OCI-LY1 (cell line): ENCODE measurements around the gene PTPRN2.
"Not testable (repeated sequence)": the region's sequence is repeated elsewhere in the genome, so short reads cannot be mapped to it uniquely, and the experiment has no call there.

ENCODE experiments used
- H2AFZ ChIP-seq: fragments of 200-600 bp; sonication (generic), shearing (Covaris generic); 2 replicates; pipeline ENCODE4 v1.6.0; 2014; ENCODE audit warnings: antibody characterized with exemption, mild to moderate bottlenecking, low read length
- H3F3A ChIP-seq: fragments of 200-600 bp; sonication (generic), shearing (Covaris generic); 2 replicates; pipeline ENCODE4 v1.6.0; 2014; ENCODE audit warnings: mild to moderate bottlenecking, antibody characterized with exemption, low read length, moderate library complexity; ENCODE audit not compliant: insufficient read depth
- H3K27ac ChIP-seq: fragments of 200-600 bp; sonication (generic); 2 replicates; pipeline ENCODE4 v1.5.1; 2014; ENCODE audit warnings: low read length, mixed run types, mild to moderate bottlenecking, low read depth; ENCODE audit not compliant: poor library complexity, severe bottlenecking
- H3K27me3 ChIP-seq: fragments of 200-600 bp; sonication (generic); 2 replicates; pipeline ENCODE4 v1.6.0; 2014; ENCODE audit warnings: antibody characterized with exemption, mild to moderate bottlenecking, low read length, moderate library complexity; ENCODE audit not compliant: insufficient read depth
- H3K36me3 ChIP-seq: fragments of 200-600 bp; sonication (generic); 2 replicates; pipeline ENCODE4 v1.6.1; 2014; ENCODE audit warnings: mild to moderate bottlenecking, antibody characterized with exemption, low read length, moderate library complexity, mixed read lengths; ENCODE audit not compliant: insufficient read depth
- H3K4me1 ChIP-seq: fragments of 200-600 bp; sonication (generic); 2 replicates; pipeline ENCODE4 v1.5.1; 2014; ENCODE audit warnings: mild to moderate bottlenecking, low read length, moderate library complexity; ENCODE audit not compliant: insufficient read depth, severe bottlenecking
- H3K4me2 ChIP-seq: fragments of 200-600 bp; sonication (generic), shearing (Covaris generic); 2 replicates; pipeline ENCODE4 v1.6.1; 2014; ENCODE audit warnings: low read length
- H3K4me3 ChIP-seq: fragments of 200-600 bp; sonication (generic); 2 replicates; pipeline ENCODE4 v1.5.1; 2014; ENCODE audit warnings: low read length, low read depth, mild to moderate bottlenecking, mixed read lengths; ENCODE audit not compliant: poor library complexity, severe bottlenecking
- H3K79me2 ChIP-seq: fragments of 200-600 bp; shearing (Covaris generic); 2 replicates; pipeline ENCODE4 v1.6.1; 2016; ENCODE audit warnings: mixed run types, low read length, mixed read lengths; ENCODE audit not compliant: insufficient read depth
- H3K9ac ChIP-seq: fragments of 200-600 bp; sonication (generic), shearing (Covaris generic); 2 replicates; pipeline ENCODE4 v1.6.1; 2014; ENCODE audit warnings: mild to moderate bottlenecking, low read length, mixed read lengths
- H3K9me2 ChIP-seq: fragments of 200-600 bp; sonication (generic), shearing (Covaris generic); 2 replicates; pipeline ENCODE4 v1.6.1; 2014; ENCODE audit warnings: low read depth, mild to moderate bottlenecking, low read length, mixed read lengths
- H3K9me3 ChIP-seq: fragments of 200-600 bp; shearing (Covaris generic); 2 replicates; pipeline ENCODE4 v1.6.1; 2014; ENCODE audit warnings: low read length, mixed read lengths
- H4K20me1 ChIP-seq: fragments of 200-600 bp; sonication (generic), shearing (Covaris generic); 2 replicates; pipeline ENCODE4 v1.6.0; 2016; ENCODE audit warnings: mild to moderate bottlenecking, low read length; ENCODE audit not compliant: insufficient read depth
- EZH2 ChIP-seq: fragments of 200-600 bp; sonication (generic), shearing (Covaris generic); IDR thresholded peaks from 2 replicates; pipeline ENCODE4 v1.8.0; 2017; ENCODE audit warnings: borderline replicate concordance, mixed run types, mild to moderate bottlenecking, antibody characterized with exemption, low read length, moderate library complexity, mixed read lengths
- TF ChIP-seq, protein P1 (sequence below): fragments of 200-600 bp; sonication (generic), shearing (Covaris generic); IDR thresholded peaks from 2 replicates; pipeline ENCODE4 v1.5.1; 2017; ENCODE audit warnings: mild to moderate bottlenecking, antibody characterized with exemption, low read length, moderate library complexity, mixed read lengths

The PTPRN2 gene

DNA sequence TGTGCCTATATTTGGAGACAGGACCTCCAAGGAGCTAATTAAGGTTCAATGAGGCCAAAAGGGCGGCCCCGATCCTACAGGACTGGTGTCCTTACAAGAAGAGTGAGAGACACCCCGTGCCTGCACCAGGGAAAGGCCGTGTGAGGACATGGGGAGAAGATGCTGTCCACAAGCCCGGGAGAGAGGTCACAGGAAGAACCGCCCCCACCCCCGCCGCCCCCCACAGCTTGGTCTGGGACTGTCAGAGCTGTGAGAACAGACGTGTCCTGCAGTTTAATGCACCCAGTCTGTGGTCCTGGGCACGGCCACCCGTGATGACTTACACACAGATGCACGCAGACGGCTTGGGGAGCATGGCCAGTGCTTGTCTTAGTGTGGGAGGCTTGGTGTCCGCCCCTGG lies 851.3 kb downstream of the PTPRN2 start:
- Histone ChIP-seq H3K4me3 (no peak overlapping the region), H3K9ac (no peak overlapping the region), H3K9me3 (no peaks in the 10 kb centered on the region), H2AFZ (no peak overlapping the region), H3K4me2 (no peak overlapping the region), H3F3A (no peaks in the 10 kb centered on the region), H3K4me1 (no peaks in the 10 kb centered on the region), H3K36me3 (no peaks in the 10 kb centered on the region), H3K9me2 (no peaks in the 10 kb centered on the region), H3K27ac (no peak overlapping the region), H4K20me1 (no peaks in the 10 kb centered on the region), H3K27me3 (0 out of 2 replicates have a peak, but pooled peaks cover 8% of the 10 kb centered on the region), H3K79me2 (no peaks in the 10 kb centered on the region)
- no peak for TF ChIP-seq EZH2
- TF ChIP-seq, protein P1, sequence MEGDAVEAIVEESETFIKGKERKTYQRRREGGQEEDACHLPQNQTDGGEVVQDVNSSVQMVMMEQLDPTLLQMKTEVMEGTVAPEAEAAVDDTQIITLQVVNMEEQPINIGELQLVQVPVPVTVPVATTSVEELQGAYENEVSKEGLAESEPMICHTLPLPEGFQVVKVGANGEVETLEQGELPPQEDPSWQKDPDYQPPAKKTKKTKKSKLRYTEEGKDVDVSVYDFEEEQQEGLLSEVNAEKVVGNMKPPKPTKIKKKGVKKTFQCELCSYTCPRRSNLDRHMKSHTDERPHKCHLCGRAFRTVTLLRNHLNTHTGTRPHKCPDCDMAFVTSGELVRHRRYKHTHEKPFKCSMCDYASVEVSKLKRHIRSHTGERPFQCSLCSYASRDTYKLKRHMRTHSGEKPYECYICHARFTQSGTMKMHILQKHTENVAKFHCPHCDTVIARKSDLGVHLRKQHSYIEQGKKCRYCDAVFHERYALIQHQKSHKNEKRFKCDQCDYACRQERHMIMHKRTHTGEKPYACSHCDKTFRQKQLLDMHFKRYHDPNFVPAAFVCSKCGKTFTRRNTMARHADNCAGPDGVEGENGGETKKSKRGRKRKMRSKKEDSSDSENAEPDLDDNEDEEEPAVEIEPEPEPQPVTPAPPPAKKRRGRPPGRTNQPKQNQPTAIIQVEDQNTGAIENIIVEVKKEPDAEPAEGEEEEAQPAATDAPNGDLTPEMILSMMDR, result no peak

DNA sequence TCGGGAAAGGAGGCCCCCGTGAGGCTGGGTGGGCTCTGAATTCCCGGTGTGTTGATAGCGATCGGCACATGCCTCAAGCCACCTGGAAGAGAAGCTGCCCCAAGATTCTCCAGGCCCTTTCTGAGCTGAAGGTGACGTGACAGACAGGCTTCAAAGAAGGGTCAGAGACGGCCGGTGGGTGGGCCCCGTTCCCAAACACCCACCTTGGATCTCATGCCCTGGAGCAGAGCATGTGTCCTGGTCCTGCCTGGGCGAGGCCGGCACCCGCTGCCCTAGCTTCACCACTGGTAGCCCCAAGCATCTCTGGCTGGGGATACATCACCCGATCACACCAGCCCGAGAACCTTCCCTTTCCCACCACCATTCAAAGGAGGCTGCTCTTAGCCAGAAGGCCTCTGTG lies 851.8 kb downstream of the PTPRN2 start:
- Histone ChIP-seq H3K4me2 (no peak overlapping the region), H3K79me2 (no peaks in the 10 kb centered on the region), H3K9me3 (no peaks in the 10 kb centered on the region), H2AFZ (no peak overlapping the region), H3F3A (no peaks in the 10 kb centered on the region), H3K36me3 (no peaks in the 10 kb centered on the region), H3K27ac (no peak overlapping the region), H3K9ac (no peak overlapping the region), H3K4me1 (no peaks in the 10 kb centered on the region), H3K9me2 (no peaks in the 10 kb centered on the region), H4K20me1 (no peaks in the 10 kb centered on the region), H3K27me3 (0 out of 2 replicates have a peak, but pooled peaks cover 8% of the 10 kb centered on the region), H3K4me3 (no peak overlapping the region)
- TF ChIP-seq, protein P1, result no peak
- no peak for TF ChIP-seq EZH2

DNA sequence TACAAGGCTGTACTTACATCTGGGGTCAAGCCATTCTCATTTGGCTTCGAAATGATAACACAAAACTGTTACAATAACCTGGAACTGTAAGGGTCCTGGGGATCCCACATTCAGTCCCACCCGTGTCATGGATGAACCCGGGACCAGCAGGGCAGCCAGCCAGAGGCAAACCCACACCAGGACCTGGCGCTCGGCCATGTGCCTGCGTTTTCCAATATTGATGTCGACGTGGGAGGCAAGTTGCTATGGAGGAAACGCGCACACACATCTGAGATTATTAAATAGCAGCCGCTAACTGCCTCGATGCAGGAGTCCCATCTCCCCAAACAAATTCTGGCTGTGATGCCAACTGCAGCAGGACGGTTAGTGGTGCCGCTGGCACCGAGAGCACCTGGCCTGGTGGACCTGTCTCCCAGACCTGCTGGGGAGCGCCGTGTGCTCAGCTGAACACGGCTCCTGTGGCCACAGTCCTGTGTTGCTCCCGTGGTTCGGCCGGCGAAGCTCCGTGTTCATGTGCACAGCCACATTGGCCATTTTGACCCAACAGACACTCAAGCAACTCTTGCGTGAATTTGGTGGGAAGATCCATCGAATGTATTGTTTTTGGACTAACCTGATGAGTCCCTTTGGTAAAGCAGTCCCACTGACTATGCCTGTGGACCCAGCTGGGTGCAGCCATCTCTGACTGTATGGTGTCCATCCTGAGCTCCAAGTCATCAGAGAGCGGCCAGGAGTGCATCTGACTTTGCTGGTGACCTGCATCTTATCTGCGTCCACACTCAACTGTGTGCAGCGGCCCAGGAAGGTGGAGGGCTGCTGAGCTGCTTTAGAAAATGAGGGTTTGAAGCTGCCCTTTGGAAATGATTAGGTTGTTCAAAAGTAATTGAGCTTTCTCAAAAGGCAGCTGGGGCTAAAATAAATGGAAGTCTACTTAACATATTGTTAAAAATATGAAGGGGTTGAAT lies 852.7 kb downstream of the PTPRN2 start:
- no peak overlapping the region for H3K4me3 ChIP-seq
- H3K79me2 ChIP-seq, result no peaks in the 10 kb centered on the region
- no peaks in the 10 kb centered on the region for H3K9me2 ChIP-seq
- no peak overlapping the region for H3K4me2 ChIP-seq
- H3K4me1 ChIP-seq, result no peaks in the 10 kb centered on the region
- no peaks in the 10 kb centered on the region for H3K9me3 ChIP-seq
- TF ChIP-seq, protein P1, result no peak
- no peak for TF ChIP-seq EZH2
- H4K20me1 ChIP-seq, result no peaks in the 10 kb centered on the region
- no peaks in the 10 kb centered on the region for H3K36me3 ChIP-seq
- no peak overlapping the region for H3K9ac ChIP-seq
- H3K27ac ChIP-seq, result no peak overlapping the region
- H3F3A ChIP-seq, result no peaks in the 10 kb centered on the region
- H3K27me3 ChIP-seq, result 0 out of 2 replicates have a peak, but pooled peaks cover 8% of the 10 kb centered on the region
- no peak overlapping the region for H2AFZ ChIP-seq

DNA sequence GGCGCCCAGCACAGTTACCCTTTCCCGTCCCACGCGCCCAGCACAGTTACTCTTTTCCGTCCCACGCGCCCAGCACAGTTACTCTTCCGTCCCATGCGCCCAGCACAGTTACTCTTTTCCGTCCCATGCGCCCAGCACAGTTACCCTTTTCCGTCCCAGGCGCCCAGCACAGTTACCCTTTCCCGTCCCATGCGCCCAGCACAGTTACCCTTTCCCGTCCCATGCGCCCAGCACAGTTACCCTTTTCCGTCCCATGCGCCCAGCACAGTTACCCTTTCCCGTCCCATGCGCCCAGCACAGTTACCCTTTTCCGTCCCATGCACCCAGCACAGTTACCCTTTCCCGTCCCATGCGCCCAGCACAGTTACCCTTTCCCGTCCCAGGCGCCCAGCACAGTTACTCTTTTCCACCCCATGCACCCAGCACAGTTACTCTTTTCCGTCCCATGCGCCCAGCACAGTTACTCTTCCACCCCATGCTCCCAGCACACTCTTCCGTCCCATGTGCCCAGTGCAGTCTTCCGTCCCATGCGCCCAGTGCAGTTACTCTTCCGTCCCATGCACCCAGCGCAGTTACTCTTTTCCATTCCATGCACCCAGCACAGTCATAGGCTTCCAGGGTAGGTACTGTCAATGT lies 853.7 kb downstream of the PTPRN2 start:
- not testable (repeated sequence) for H3K4me1 ChIP-seq, H2AFZ ChIP-seq, H3K9me2 ChIP-seq, H3K27me3 ChIP-seq, H3K36me3 ChIP-seq, H3K79me2 ChIP-seq, H3F3A ChIP-seq, H3K9me3 ChIP-seq, H3K27ac ChIP-seq, H3K4me2 ChIP-seq, H4K20me1 ChIP-seq, H3K4me3 ChIP-seq, H3K9ac ChIP-seq
